ENCODE results near the gene SIK2.

GRCh38 chr11:111703576-111703975 is 101.3 kb downstream of the SIK2 start:
- no peak for TF ChIP-seq CTCF (IDR thresholded peaks at IDR 0.05; ENCODE audit: insufficient read depth, low read length)
- no peak for TF ChIP-seq REST (IDR thresholded peaks at IDR 0.05; ENCODE audit: insufficient replicate concordance, low read depth)
